GM18858 (cell line): ENCODE data around the gene SNX25.

Experiments
- ATAC-seq: cut with Tn5 transposase; IDR thresholded peaks from one replicate; pipeline ENCODE4 v1.9.1; 2021; ENCODE audit not compliant: unreplicated experiment

Gene SNX25

GRCh38 chr4:185370268-185370949 lies 161.0 kb downstream of the SNX25 start:
- ATAC-seq, result no peak

DNA sequence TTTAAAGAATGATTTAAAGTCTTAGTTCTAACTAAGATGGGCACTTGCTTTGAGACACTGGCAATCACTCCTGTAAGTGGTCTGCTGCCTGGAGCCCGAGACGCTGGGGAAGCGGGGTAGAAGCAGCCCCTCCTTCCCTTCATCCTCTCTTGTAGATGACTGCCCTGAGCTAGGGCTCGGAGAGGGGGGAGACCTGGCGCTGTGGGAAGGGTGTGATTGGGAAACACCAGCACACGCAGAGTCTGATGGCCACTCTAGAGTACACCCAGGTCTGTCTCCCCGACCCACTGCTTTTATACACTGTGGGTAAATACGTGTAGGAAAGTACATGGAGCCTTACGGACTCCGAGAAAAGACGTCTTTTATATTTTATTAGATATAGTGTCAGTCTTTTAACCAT lies 162.3 kb downstream of the SNX25 start:
- no peak for ATAC-seq

GRCh38 chr4:185374027-185374426 lies 164.6 kb downstream of the SNX25 start:
- no peak for ATAC-seq

DNA sequence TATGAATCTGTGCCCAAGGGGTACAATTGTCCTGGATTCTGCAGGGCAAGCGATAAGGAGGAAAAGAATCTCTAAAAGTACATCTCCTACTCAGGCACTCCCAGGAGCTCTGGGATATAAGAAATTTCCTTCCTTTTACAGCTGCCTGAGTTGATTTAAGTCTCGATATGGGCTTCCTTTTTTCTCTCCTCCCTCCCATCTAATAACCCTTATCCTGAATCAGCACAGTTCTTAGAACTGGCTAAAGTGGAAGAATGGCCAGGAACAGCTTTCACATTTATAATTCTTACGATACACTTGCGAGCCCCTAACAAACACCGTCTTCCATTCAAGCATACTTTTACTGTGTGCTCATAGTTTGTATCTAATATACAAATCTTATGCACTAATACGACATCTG lies 165.2 kb downstream of the SNX25 start:
- no peak for ATAC-seq

DNA sequence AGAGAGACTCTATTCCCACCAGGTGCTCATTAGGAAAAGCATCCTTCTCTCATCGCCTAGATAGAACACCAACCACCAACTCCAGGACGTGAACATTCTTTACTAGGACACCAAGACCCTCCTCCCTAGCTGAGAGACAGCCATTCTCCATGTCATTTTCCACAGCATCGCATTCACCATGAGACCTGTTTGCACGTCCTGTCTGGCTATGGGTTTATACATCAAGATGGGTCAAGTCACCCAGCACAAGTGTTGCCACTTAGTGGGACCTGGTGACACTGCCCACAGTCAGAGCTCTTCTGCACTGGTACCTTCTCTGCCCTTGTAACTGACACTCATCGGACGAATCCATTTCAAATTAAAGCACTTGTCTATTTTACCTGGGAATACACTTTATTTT lies 168.9 kb downstream of the SNX25 start:
- ATAC-seq, result no peak

DNA sequence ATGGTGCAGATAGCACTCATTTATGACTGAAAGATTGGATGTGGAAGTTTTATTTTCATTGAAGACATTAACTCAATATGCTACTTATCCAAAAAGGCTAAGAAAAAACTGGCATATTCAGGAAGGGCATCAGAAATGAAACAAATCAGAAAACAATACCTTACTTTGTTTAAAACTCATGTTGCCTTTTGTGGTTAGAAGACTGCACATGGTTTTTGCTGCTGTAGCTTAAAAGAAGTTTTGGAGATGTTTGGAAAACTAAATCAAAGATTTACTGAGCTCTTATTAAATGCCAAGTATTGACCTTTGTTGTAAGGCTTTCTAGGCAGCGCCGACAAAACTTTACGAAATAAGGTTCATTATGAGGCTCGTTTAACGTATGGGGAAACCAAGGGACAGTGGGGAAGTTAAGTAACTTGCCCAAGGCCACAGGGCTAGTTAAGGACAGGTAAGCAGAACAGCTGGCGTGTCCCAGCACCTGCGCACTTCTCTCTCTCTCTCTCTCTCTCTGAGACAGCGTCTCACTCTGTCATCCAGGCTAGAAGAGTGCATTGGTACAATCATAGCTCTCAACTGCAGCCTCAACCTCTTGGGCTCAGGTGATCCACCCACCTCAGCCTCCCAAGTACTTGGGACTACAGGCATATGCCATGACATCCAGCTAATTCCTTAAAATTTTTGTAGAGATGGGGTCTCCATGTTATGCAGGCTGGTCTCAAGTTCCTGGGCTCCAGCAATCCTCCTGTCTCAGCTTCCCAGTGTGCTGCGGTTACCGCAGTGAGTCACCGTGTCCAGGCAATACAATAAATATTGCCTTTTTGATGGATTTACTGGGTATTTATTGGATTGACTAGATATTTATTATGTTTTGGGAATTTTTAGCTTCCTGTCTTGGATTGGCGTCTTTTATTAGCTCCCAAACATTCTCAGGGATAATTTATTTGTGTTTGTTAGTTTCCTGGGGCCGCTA lies 170.2 kb downstream of the SNX25 start:
- no peak for ATAC-seq

DNA sequence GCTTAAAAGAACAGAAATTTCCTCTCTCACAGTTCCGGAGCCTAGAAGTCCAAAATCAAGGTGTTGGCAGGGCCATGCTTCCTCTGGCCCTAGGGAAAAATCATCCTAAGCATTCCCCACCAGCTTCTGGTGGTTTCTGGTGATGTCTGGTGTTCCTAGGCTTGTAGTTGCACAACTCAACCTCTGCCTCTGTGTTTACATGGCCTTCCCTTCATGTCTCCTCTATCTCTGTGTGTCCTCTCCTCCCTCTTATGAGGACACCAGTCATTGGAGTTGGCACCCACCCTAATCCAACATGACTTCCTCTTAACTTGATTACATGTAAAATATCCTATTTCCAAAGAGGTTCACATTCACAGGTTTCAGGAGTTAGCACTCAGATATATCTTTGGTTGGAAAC lies 170.9 kb downstream of the SNX25 start:
- ATAC-seq, result no peak

GRCh38 chr4:185381288-185382196 lies 172.1 kb downstream of the SNX25 start:
- ATAC-seq, result no peak

DNA sequence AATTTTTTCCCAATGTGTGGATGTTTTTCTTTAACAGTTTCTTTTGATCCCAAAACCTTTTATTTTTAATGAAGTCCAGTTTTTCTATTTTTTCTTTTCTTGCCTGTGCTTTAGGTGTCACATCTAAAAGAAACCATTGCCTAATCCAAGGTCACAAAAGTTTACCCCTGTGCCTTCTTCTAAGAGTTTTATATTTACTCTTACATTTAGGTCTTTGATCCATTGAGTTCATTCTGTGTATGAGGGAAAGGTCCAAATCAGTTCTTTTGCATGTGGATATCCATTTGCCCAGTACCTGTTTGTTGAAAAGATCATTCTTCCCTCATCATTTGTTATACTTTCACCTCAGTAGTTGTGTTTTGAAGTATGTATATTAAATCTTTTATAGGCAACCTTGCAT lies 173.4 kb downstream of the SNX25 start:
- ATAC-seq, result no peak

DNA sequence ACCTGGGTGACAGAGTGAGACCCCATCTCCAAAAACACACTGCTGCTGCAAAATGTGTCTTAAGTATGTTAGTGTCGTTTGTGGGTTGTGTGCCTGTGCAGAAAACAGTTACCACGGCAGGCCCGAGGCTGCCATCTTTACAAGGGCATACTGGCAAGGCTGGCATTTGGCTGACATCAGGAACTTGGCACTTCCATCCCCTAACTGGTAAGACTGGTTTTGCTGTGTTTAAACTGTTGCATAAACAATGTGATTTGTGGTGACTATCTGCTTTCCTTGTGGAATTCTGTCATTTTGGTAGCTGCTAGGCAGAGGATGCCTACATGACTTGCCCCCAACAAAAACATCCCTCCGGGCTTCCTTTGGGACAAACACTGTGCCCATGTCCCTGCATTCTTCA lies 174.1 kb downstream of the SNX25 start:
- ATAC-seq, result no peak

DNA sequence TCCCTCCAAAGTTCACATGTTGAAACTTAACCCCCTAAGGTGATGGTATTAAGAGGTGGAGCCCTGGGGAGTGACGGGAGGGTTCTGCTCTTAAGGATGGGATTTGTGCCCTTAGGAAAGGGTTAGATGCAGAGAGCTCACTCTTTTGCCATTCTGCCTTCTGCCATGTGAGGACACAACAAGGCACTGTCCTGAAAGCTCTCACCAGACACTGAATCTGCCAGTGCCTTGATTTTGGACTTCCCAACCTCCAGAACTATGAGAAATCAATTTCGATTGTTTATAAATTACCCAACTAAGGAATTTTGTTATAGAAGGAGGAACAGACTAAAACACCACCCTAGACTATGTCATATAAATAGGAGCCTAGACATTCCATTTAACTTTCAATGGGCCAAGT lies 174.7 kb downstream of the SNX25 start:
- no peak for ATAC-seq

DNA sequence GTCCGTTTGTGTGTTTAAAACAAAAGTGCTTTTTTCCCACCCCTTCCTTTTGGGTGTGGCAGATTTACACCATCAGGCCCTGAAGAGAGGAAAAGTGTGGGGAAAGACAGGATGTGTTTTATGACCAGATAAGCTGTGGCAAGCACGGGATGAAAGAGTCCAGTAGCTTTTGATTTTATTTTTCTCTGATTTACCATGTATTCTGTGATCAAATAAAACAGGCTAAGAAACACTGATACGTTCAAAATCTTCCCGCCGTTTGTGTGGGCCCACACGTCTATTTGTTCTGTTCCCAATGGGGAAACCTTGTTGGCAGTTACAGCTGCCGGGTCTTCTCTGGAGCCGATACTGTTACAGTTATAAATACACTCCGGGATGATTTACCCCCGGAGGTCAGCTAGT lies 175.5 kb downstream of the SNX25 start:
- no peak for ATAC-seq

DNA sequence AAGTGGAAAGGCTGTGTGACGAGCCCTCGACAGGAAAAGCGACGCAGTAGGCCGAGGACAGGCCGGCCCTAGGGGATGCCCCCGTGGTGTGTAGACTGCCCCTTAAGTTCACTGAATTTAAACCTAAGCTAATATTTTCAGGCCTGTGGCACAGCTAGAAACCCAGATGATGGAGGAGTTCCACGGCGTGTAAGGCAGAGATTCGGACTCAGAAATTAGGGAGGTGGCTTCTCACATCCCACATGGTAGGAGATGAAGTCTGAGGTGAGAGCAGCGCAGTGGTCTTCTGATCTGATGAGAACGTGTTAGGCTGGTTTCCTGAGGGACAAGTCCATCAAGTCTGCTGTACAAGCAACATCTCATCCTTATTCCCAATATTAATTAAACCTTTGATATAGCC lies 178.6 kb downstream of the SNX25 start:
- no peak for ATAC-seq

- no peak for ATAC-seq
Observed at GRCh38 chr4:185390941-185391340, 181.5 kb downstream of the SNX25 start.

- ATAC-seq, result no peak
Observed at GRCh38 chr4:185392156-185392555, 182.8 kb downstream of the SNX25 start.

- no peak for ATAC-seq
Observed at GRCh38 chr4:185394568-185395237, 185.3 kb downstream of the SNX25 start.

- ATAC-seq, result no peak
Observed at GRCh38 chr4:185395238-185395955, 186.0 kb downstream of the SNX25 start, which contains the start of gene LRP2BP. Gene LRP2BP (minus strand): TSS chr4:185395924. CDS start chr4:185378186, 17,738 bp downstream.

GRCh38 chr4:185395956-185396723 lies 186.7 kb downstream of the SNX25 start:
- peak; percentile 52 for ATAC-seq

DNA sequence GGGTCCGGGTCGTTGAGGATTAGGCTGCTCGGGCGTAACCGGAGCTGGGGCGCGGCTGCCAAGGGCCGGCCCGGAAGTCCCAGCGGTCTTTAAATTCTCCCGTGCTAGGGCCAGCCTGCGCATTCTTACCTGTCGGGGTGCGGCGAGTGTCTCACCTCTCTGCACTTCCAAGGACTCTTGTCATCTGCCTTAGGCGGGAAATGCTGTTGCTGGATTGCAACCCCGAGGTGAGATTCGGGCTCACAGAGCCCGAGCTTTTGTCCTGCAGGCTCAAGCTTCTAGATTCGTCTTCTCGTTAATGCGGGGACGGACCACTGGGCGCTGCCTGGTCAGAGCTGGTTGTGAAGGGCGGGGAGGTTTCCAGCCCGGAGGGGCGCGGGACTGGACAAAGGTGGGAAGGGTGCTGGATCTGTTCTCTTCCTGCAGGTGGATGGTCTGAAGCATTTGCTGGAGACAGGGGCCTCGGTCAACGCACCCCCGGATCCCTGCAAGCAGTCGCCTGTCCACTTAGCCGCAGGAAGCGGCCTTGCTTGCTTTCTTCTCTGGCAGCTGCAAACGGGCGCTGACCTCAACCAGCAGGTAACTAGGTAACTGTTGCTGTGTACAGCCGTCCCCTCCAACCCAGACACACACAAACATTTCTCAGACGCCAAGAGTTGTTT lies 187.5 kb downstream of the SNX25 start, which contains the start of gene ANKRD37:
Gene ANKRD37, plus strand, starts transcription at position 118 of the 662 bp plus-strand sequence. Its CDS starts 83 bp downstream, at position 201.
- no peak for ATAC-seq
